MCF 10A (cell line): ENCODE data around the gene EDEM1. TPM values are rescaled to one million over a fixed set of nuclear protein-coding genes. Genes with fewer than 3 reads are reported as not detected.

Experiments
- BruUV-seq: library from RNA; stranded (reverse); fragments of 400-500 nt; replicated peaks from 2 replicates; lab custom pipeline; 2021; lab: Mats Ljungman, UMichigan
- CTCF ChIA-PET: fragments of 300-600 bp; sonication (Branson Sonifier 250); formaldehyde crosslinking; extraction: SDS; loops from one replicate; lab custom pipeline; 2021; ENCODE audit warnings: antibody characterized with exemption, inconsistent platforms; lab: Yijun Ruan, JAX
- POLR2A ChIA-PET: fragments of 300-600, 350-650 bp; sonication (Branson Sonifier 250); formaldehyde crosslinking; extraction: SDS; loops from one replicate; lab custom pipeline; 2020; ENCODE audit warnings: antibody characterized with exemption, inconsistent platforms; lab: Yijun Ruan, JAX
- DNase-seq: peaks from one replicate; pipeline ENCODE4 v3.0.0-alpha.2; 2018; ENCODE audit not compliant: unreplicated experiment
- H3K27ac Mint-ChIP-seq: one replicate; pipeline ENCODE4 v1.8.0; 2022; ENCODE audit warnings: mild to moderate bottlenecking, low read depth, mixed read lengths; ENCODE audit not compliant: unreplicated experiment
- H3K27me3 Mint-ChIP-seq: one replicate; pipeline ENCODE4 v1.8.0; 2022; ENCODE audit warnings: mixed read lengths; ENCODE audit not compliant: insufficient read depth, unreplicated experiment
- H3K36me3 Mint-ChIP-seq: one replicate; pipeline ENCODE4 v1.8.0; 2022; ENCODE audit warnings: mild to moderate bottlenecking, moderate library complexity, mixed read lengths; ENCODE audit not compliant: insufficient read depth, unreplicated experiment
- H3K4me1 Mint-ChIP-seq: one replicate; pipeline ENCODE4 v1.8.0; 2022; ENCODE audit warnings: mixed read lengths; ENCODE audit not compliant: insufficient read depth, unreplicated experiment
- H3K4me3 Mint-ChIP-seq: one replicate; pipeline ENCODE4 v1.8.0; 2022; ENCODE audit warnings: mild to moderate bottlenecking, moderate library complexity, mixed read lengths; ENCODE audit not compliant: unreplicated experiment
- H3K9me3 Mint-ChIP-seq: one replicate; pipeline ENCODE4 v1.8.0; 2022; ENCODE audit warnings: mixed read lengths; ENCODE audit not compliant: unreplicated experiment
- intact Hi-C: fragments of 100-400 bp; cut with micrococcal nuclease; formaldehyde crosslinking; loops from 2 replicates; pipeline ENCODE4 v1.14.1; 2022
- microRNA-seq: library from miRNA; unstranded; fragments of <30 nt; microRNA quantifications from one replicate; pipeline ENCODE4 v1.2.0, GENCODE V29; 2022
- total RNA-seq: library from RNA; stranded (reverse); gene quantifications from 2 replicates; pipeline ENCODE4 v1.2.3, GENCODE V29; 2022
- TF ChIP-seq, protein P1 (sequence below): fragments of 200-600 bp; IDR thresholded peaks from one replicate; pipeline ENCODE4 v1.8.0; 2022; ENCODE audit warnings: antibody characterized with exemption, mild to moderate bottlenecking; ENCODE audit not compliant: unreplicated experiment

The EDEM1 gene
- total RNA-seq, 1 experiment from 2014 or later = 114 TPM

DNA sequence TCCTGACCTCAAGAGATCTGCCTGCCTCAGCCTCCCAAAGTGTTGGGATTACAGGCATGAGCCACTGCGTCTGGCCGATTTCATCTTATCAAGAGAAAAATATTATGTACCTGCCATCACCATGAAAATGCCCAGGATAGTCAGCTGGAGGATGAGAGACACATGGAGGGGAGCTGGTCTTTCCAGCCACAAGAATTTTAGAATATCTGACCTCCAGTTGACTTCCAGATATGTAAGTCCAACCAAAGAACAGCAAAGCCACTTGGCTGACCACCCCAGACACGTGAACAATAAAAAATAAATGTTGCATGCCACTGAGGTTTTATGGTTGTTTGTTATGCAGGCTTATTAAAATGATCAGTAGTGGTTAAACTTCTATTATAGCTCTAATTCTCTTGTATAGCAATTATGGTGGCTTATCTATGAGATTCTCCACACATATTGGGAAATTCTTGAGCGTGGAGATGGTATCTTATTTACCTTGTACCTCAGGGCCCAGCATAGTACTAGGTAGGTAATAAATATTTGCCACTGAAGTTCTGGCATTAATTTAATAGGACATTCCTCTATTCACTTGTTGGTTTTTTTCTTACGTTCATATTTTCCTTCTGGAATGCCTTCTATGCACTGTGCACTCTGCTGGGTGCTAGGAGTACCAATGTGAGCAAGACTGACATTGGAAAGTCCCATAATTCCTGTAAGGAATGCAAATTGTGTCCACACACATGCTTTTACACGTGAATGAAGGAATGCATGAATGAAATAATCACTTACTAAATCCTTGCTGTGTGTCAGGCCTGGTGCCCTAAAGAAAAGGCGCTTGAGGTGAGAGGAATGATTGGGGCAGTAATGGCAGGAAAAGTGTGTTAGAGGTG, 77.6 kb downstream of the EDEM1 start:
- no peak for DNase-seq
- intact Hi-C loops = no loop called here
- no peaks in the 10 kb centered on the region for H3K4me1 Mint-ChIP-seq
- BruUV-seq = no TSS peak
- H3K4me3 Mint-ChIP-seq = no peak overlapping the region
- ChIA-PET POLR2A (interaction anchor here (0.7 kb wide), 1 partner anchor 14 kb away, joined by 3 read pairs; no protein-coding TSS in a partner anchor), CTCF (no interaction called here)
- TF ChIP-seq, protein P1, sequence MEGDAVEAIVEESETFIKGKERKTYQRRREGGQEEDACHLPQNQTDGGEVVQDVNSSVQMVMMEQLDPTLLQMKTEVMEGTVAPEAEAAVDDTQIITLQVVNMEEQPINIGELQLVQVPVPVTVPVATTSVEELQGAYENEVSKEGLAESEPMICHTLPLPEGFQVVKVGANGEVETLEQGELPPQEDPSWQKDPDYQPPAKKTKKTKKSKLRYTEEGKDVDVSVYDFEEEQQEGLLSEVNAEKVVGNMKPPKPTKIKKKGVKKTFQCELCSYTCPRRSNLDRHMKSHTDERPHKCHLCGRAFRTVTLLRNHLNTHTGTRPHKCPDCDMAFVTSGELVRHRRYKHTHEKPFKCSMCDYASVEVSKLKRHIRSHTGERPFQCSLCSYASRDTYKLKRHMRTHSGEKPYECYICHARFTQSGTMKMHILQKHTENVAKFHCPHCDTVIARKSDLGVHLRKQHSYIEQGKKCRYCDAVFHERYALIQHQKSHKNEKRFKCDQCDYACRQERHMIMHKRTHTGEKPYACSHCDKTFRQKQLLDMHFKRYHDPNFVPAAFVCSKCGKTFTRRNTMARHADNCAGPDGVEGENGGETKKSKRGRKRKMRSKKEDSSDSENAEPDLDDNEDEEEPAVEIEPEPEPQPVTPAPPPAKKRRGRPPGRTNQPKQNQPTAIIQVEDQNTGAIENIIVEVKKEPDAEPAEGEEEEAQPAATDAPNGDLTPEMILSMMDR = no peak
- H3K27me3 Mint-ChIP-seq = no peaks in the 10 kb centered on the region
- no peaks in the 10 kb centered on the region for H3K9me3 Mint-ChIP-seq
- no peak overlapping the region for H3K27ac Mint-ChIP-seq
- H3K36me3 Mint-ChIP-seq = peaks cover 11% of the 10 kb centered on the region

DNA sequence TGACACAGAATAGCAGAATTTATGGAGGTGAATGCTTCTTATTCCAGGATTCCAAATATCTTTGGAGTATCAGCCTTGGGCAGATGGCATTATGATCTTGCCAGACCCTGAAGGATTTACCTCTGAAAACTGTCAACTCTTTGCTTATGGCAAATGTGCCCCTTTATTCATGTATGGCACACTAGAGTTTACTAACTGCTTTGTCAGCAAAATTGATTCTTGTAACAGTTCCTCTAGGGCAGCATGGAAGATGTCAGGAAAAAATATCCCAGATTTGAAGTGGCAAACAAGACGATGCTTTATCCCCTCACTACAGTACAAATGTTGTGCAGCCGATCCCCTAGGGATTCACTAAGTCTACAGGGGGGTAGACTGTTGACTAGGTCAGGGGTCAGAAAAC, 79.7 kb downstream of the EDEM1 start:
- intact Hi-C loops = no loop called here
- Mint-ChIP-seq H3K4me3 (no peak overlapping the region), H3K36me3 (peaks cover 11% of the 10 kb centered on the region), H3K27me3 (no peaks in the 10 kb centered on the region), H3K27ac (no peak overlapping the region), H3K9me3 (no peaks in the 10 kb centered on the region), H3K4me1 (no peaks in the 10 kb centered on the region)
- TF ChIP-seq, protein P1 = no peak
- CTCF ChIA-PET = no interaction called here
- no peak for DNase-seq
- POLR2A ChIA-PET = no interaction called here
- no TSS peak for BruUV-seq

DNA sequence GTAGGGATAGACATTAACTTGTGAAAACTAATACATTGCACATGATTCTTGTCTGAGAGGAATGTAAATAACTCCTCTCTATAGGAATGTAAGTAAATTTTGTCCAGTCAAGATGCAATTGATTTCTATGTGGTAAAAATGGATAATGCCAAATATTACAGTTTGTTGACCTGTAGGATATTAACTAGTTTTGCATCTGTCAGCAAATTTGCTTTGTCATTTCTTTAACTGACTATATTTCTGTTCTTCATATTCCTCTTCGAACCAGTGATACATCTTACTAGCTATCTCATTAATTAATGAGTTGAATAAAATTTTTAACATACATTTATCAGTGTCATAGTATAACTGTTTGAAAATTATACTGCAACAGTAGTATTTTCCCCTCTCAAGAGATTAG, 80.4 kb downstream of the EDEM1 start:
- ChIA-PET POLR2A (no interaction called here), CTCF (no interaction called here)
- H3K27ac Mint-ChIP-seq = no peak overlapping the region
- no peak for DNase-seq
- TF ChIP-seq, protein P1 = no peak
- H3K36me3 Mint-ChIP-seq = peaks cover 11% of the 10 kb centered on the region
- intact Hi-C loops = no loop called here
- H3K27me3 Mint-ChIP-seq = no peaks in the 10 kb centered on the region
- no peaks in the 10 kb centered on the region for H3K4me1 Mint-ChIP-seq
- no peaks in the 10 kb centered on the region for H3K9me3 Mint-ChIP-seq
- H3K4me3 Mint-ChIP-seq = no peak overlapping the region
- no TSS peak for BruUV-seq

Small RNA genes lying within 50 kb of the gene (microRNA-seq; reads per million reads assigned to microRNA genes)
- gene MIR4790 = not detected

Other genes with a start within 250 kb of the EDEM1 start
- 16.8 and 27.9 TPM in 2 replicates for gene BHLHE40, start 208.3 kb upstream of the EDEM1 start, total RNA-seq
- gene ARL8B, start 65.4 kb upstream of the EDEM1 start, total RNA-seq = 53.6 and 74.3 TPM in 2 replicates